OCI-LY7 (cell line): ENCODE data around the gene RPL27.

ENCODE experiments used
- CTCF ChIP-seq: fragments of 200-600 bp; sonication (generic); conservative IDR thresholded peaks from 2 replicates; pipeline ENCODE4 v1.5.1; 2014; ENCODE audit warnings: mild to moderate bottlenecking, antibody characterized with exemption, low read length, moderate library complexity, mixed read lengths
- EZH2phosphoT487 ChIP-seq: fragments of 200-600 bp; sonication (generic); IDR thresholded peaks from 2 replicates; pipeline ENCODE4 v1.6.1; 2018; ENCODE audit warnings: low read depth, borderline replicate concordance, mild to moderate bottlenecking, mixed run types, antibody characterized with exemption, low read length, moderate library complexity, mixed read lengths

DNA sequence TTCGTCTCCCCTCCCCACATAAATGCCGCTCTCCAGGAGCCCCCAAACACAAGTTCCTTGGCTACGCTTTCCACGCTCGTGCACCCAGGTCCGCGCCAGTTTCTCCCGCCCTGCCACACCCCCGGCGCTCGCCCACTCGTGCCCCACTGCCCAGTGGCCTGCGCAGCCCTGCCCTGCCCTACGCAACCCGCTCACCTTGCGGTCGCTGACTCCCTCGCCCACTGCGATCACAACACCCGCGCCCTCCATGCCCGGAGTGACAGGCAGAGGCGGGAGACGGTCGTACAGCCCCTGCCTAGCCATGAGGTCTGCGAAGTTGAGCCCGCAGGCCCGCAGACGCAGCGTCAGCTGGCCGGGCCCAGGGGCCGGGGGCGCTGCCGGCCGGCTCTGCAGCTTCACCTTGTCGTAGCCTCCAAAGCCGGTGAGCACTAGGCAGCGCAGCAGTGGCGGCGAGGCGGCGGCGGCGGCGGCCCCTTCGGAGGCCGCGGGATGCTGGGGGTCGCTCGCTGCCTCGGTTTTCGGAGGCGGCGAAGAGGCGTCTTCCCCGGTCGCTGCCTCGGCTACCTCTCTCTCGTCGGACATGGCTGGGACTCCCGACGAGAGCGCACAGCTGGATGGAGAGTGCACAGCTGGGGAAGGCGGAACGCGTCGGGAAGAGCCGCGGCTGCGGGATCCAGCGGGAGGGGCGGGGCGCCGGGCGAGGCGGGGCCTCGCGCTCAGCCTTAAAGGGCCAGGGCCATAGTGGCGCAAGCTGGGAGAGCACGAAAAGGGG lies 23.7 kb downstream of the RPL27 start, which contains the start of gene VAT1:
- TF ChIP-seq CTCF: no peak
- TF ChIP-seq EZH2phosphoT487: no peak
